BE2C (cell line): ENCODE data around the gene MLST8. TPM values are rescaled to one million over a fixed set of nuclear protein-coding genes. Genes with fewer than 3 reads are reported as not detected.

ENCODE experiments used
- DNase-seq: peaks from one replicate; pipeline ENCODE4 v3.0.0-alpha.2; 2020
- H3K27me3 ChIP-seq: fragments of 250-450 bp; sonication (Bioruptor Pico); 2 replicates; pipeline ENCODE4 v1.5.1; 2020; ENCODE audit warnings: mild to moderate bottlenecking
- H3K36me3 ChIP-seq: fragments of 250-450 bp; sonication (Bioruptor Pico); 2 replicates; pipeline ENCODE4 v1.5.1; 2020; ENCODE audit warnings: mild to moderate bottlenecking
- H3K4me1 ChIP-seq: fragments of 250-450 bp; sonication (Bioruptor Pico); 2 replicates; pipeline ENCODE4 v1.5.1; 2020
- H3K4me3 ChIP-seq: 2 replicates; pipeline ENCODE4 v1.5.1; 2011; ENCODE audit warnings: low read depth, low read length
- H3K9me3 ChIP-seq: fragments of 250-450 bp; sonication (Bioruptor Pico); 2 replicates; pipeline ENCODE4 v1.5.1; 2020
- polyA plus RNA-seq: library from polyadenylated mRNA; unstranded; fragments of >200 nt; gene quantifications from one replicate; pipeline ENCODE4 v1.2.1, GENCODE V29; 2012; ENCODE audit warnings: low read depth, missing spikeins; ENCODE audit not compliant: insufficient read length, insufficient read depth
- TF ChIP-seq, protein P1 (sequence below): IDR thresholded peaks from 2 replicates; pipeline ENCODE4 v1.5.1; 2012; ENCODE audit warnings: mild to moderate bottlenecking, low read depth, low read length

MLST8 gene, protein sequence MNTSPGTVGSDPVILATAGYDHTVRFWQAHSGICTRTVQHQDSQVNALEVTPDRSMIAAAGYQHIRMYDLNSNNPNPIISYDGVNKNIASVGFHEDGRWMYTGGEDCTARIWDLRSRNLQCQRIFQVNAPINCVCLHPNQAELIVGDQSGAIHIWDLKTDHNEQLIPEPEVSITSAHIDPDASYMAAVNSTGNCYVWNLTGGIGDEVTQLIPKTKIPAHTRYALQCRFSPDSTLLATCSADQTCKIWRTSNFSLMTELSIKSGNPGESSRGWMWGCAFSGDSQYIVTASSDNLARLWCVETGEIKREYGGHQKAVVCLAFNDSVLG
- polyA plus RNA-seq, result 254 TPM

DNA sequence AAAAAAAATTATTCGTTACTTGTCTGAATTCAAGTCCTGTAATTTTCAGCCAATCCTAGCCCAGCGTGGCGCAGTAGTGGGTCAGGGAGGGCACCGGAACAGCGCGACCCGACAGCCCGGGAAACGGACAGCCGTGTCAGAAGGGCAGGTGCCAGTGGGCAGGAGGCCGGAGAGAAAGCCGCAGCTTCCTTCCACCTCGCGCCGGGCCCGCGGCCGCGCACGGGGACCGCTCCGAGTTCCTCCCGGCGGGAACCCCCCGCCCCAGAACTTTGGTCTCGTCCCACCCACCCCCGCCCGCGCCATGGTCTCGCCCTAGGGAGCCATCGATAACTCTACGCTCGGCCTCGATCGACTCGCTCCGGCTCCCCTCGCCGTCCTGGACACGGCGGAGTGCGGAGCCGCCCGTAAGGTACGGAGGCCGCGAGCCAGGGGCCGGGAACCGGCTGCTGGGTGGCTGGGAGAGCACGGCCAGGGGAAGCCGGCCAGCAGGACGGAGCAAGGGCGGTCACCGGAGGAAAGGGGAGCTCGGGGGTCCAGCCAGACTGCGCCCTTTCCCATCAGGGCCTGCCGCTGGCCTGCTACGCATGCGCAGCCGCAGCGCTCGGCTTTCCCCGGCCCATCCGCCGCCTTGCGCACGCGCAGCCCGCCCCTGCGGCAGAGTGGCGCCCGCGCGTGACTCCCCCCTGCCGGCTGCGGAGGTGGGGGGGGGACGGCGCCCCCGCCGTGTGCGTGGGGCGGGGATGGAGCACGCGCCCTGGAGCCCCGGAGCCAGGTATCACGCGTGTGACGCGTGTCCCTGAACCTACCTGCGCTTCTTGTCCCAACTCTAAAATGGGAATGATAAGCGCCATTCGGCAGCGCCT, at the start of gene MLST8:
Gene MLST8 (plus strand): TSS at position 351 of the 863 bp plus-strand sequence. CDS start 632 bp downstream, outside the sequence.
- Histone ChIP-seq H3K9me3 (no peaks in the 10 kb centered on the region), H3K36me3 (peaks cover 36% of the 10 kb centered on the region), H3K4me3 (peak within 1 kb of the TSS; percentile 80), H3K4me1 (peaks cover 9% of the 10 kb centered on the region), H3K27me3 (no peaks in the 10 kb centered on the region)
- TF ChIP-seq, protein P1, sequence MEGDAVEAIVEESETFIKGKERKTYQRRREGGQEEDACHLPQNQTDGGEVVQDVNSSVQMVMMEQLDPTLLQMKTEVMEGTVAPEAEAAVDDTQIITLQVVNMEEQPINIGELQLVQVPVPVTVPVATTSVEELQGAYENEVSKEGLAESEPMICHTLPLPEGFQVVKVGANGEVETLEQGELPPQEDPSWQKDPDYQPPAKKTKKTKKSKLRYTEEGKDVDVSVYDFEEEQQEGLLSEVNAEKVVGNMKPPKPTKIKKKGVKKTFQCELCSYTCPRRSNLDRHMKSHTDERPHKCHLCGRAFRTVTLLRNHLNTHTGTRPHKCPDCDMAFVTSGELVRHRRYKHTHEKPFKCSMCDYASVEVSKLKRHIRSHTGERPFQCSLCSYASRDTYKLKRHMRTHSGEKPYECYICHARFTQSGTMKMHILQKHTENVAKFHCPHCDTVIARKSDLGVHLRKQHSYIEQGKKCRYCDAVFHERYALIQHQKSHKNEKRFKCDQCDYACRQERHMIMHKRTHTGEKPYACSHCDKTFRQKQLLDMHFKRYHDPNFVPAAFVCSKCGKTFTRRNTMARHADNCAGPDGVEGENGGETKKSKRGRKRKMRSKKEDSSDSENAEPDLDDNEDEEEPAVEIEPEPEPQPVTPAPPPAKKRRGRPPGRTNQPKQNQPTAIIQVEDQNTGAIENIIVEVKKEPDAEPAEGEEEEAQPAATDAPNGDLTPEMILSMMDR, result peak; percentile 20; the same call in 1 of the 2 replicates
- peak; percentile 90 for DNase-seq

DNA sequence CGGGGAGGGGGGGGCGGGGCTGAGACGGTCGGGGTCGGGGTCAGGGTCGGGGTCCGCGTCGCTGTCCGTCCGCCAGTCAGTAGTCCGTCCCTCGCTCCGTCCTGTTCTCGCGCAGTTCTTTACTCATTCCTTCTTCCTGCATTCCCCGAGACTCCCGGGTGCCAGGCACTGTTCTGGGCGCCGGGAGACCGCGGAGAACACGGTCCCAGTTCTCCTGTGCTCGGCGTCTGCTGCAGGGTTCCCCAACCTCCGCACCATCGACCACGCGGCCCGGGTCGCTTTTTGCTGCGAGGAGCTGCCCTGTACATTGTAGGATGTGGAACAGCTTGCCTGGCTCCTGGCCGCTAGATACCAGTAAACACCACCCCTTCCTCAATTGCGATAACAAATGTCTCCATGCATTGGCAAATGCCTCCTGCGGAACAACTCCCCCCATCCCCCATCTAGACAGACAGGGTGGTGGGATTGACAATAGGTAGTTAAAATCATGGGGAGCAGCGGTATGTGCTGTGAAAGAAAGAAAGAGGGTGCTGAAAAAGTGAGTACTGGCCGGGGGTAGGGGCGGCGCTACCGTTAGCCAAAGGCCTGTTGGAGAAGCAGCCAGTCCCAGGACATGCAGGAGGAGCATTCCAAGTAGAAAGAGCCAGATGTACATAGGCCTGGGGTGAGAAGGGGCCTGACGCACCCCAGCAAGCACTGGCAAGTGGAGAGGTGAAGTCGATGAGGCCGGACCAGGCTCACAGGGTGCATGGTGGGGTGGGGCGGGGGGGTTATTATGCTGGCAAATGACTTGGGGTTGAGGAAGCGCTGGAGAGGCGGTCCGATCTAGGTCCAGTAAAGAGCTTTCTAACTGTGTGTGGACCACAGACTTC, 49.0 kb upstream of the MLST8 start:
- H3K4me1 ChIP-seq, result peaks cover 25% of the 10 kb centered on the region

DNA sequence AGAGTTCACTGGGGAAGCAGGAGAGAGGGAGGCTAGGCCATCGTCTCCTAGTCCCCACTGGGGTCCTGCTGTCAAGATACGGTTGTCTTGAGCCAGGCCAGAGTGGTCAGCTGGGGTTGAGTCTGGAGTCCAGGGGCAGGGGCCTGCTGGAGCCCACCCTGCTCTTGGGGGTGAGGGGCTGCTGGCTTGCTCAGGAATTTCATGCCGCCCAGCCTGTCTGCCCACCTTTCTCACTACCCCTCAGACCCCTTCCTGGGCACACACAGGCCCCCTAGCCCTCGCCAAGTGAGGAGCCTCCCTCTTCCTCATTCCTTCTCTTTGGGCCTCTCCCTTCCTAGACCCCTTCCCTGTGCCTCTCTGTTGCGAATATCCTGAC, 48.4 kb upstream of the MLST8 start:
- TF ChIP-seq, protein P1, result no peak
- DNase-seq, result no peak
- peak overlapping the region; percentile 96 for H3K4me3 ChIP-seq
- peaks cover 33% of the 10 kb centered on the region for H3K36me3 ChIP-seq
- H3K9me3 ChIP-seq, result no peaks in the 10 kb centered on the region
- no peaks in the 10 kb centered on the region for H3K27me3 ChIP-seq
- peaks cover 18% of the 10 kb centered on the region for H3K4me1 ChIP-seq

More for the DNA sequence above, 49.0 kb upstream of the MLST8 start:
- TF ChIP-seq, protein P1, result no peak
- DNase-seq, result no peak
- H3K4me3 ChIP-seq, result peak overlapping the region; percentile 96
- H3K27me3 ChIP-seq, result no peaks in the 10 kb centered on the region
- H3K9me3 ChIP-seq, result no peaks in the 10 kb centered on the region
- H3K36me3 ChIP-seq, result peaks cover 36% of the 10 kb centered on the region

DNA sequence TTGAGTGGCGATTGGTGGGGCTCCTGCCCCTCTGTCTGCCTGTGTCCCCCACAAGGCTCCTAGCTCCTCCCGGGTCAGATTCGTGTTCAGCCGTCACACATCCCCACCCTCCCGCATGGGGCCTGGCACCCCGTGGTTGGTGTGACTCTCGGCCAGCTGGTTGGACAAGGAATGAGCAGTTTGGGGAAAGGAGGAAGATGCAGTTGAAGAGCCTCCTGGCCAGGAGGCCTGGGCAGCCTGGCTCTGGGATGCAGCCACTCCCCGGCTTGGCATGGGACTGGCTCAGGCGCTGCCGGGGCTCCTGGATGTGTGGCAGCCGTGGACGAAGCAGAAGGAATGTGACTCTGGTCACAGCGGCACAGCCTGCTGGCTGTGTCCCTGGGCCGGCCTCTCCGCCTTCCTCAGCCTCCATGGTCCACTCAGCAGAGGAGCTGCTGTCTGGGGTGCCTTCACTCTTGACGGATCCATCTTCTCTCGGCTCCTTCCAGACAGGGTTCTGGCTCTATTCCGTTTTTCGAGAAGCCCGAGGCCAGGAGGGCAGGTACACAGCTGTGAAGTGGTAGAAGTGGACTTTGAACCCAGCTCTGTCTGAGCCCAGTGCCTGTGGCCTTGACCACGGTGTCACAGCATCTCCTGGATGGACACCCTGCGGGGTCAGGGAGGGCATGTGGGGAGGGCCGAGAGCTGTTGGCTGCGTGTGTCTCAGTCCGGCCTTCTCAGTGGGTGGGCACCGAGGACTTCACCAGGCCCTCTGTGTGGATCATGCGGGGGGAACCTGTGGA, 47.6 kb upstream of the MLST8 start:
- peaks cover 34% of the 10 kb centered on the region for H3K36me3 ChIP-seq
- H3K4me3 ChIP-seq, result no peak overlapping the region
- peaks cover 14% of the 10 kb centered on the region for H3K4me1 ChIP-seq
- TF ChIP-seq, protein P1, result no peak
- H3K9me3 ChIP-seq, result no peaks in the 10 kb centered on the region
- H3K27me3 ChIP-seq, result no peaks in the 10 kb centered on the region
- no peak for DNase-seq

DNA sequence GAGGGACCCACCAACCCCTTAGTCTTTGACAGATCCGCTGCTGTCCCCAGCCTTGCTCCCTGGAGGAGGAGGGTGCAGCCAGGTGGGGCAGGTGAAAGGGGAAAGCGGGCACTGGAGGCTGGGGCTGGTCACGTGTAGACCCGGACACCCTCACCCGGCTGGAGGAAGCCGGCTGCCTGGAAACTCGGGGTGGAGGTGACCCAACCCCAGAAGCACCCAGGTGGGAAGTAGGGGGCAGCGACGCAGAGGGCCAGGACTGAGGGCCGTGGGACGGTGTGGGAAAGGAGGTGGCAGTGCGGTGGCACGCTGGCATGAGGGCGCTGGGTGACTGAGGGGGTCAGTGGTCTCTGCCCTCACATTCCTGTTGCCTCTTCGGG, 47.0 kb upstream of the MLST8 start:
- H3K27me3 ChIP-seq, result no peaks in the 10 kb centered on the region
- TF ChIP-seq, protein P1, result no peak
- peaks cover 14% of the 10 kb centered on the region for H3K4me1 ChIP-seq
- no peak overlapping the region for H3K4me3 ChIP-seq
- H3K9me3 ChIP-seq, result no peaks in the 10 kb centered on the region
- peaks cover 30% of the 10 kb centered on the region for H3K36me3 ChIP-seq
- DNase-seq, result no peak
